ENCODE measurements around the gene CD177. TPM values are rescaled to one million over a fixed set of nuclear protein-coding genes. Genes with fewer than 3 reads are reported as not detected.
"Not testable (repeated sequence)": the region's sequence is repeated elsewhere in the genome, so short reads cannot be mapped to it uniquely, and the experiment has no call there.

The CD177 gene
- polyA plus RNA-seq, 2 of the 4 experiments (the other 2 are of a cell fraction) = 0.03 to 0.05 TPM

DNA sequence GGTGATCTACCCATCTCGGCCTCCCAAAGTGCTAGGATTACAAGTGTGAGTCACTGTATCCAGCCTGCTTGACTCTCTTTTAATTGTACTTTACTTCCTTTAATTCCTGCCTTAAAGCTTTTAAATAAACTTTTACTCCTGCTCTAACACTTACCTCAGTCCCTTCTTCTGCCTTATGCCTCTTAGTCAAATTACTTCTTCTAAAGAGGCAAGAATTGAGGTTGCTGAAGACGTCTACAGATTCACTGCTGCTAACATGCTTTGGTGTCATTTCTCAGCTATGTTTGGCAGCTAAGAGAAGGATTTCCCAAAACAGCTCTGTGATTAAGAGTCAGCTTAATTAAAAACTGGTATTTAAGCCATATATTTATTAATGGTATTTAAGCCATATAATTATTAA is 32.9 kb upstream of the CD177 start:
- Histone ChIP-seq H3K4me1 (no peaks in the 10 kb centered on the region), H3K9me3 (no peaks in the 10 kb centered on the region), H3K4me3 (no peak overlapping the region), H3K27ac (no peak overlapping the region), H3K4me2 (no peak overlapping the region)
- ATAC-seq = no peak
- FAIRE-seq = no peak
- ChIA-PET POLR2A (no interaction called here), CTCF (interaction anchor here (0.9 to 1.3 kb wide), 3 partner anchors 15 to 390 kb away, joined by 3 read pairs; no protein-coding TSS in a partner anchor)
- no peak for DNase-seq (ENCODE audit: low read depth in 1 of 2, low spot score in 1 of 2)
- no peak for TF ChIP-seq CEBPB (IDR thresholded peaks at IDR 0.05)
- no peak for TF ChIP-seq NPAS2 (CRISPR knock-in tag; IDR thresholded peaks at IDR 0.05; ENCODE audit: borderline replicate concordance)
- TF ChIP-seq RNF2 (IDR thresholded peaks at IDR 0.05; ENCODE audit: borderline replicate concordance, low read depth) = no peak
- TF ChIP-seq NFE2L2 (conservative IDR thresholded peaks at IDR 0.05; ENCODE audit: low read length) = no peak
- TF ChIP-seq, protein P1, sequence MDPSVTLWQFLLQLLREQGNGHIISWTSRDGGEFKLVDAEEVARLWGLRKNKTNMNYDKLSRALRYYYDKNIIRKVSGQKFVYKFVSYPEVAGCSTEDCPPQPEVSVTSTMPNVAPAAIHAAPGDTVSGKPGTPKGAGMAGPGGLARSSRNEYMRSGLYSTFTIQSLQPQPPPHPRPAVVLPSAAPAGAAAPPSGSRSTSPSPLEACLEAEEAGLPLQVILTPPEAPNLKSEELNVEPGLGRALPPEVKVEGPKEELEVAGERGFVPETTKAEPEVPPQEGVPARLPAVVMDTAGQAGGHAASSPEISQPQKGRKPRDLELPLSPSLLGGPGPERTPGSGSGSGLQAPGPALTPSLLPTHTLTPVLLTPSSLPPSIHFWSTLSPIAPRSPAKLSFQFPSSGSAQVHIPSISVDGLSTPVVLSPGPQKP (IDR thresholded peaks at IDR 0.05; ENCODE audit: low read depth, low read length) = no peak
- no peak for TF ChIP-seq POLR2AphosphoS2 (conservative IDR thresholded peaks at IDR 0.05; ENCODE audit: low read length)
- no peak for TF ChIP-seq GATA3 (IDR thresholded peaks at IDR 0.05; ENCODE audit: borderline replicate concordance)
- TF ChIP-seq CHD4 (IDR thresholded peaks at IDR 0.05; ENCODE audit: borderline replicate concordance) = no peak
- TF ChIP-seq, protein P2, sequence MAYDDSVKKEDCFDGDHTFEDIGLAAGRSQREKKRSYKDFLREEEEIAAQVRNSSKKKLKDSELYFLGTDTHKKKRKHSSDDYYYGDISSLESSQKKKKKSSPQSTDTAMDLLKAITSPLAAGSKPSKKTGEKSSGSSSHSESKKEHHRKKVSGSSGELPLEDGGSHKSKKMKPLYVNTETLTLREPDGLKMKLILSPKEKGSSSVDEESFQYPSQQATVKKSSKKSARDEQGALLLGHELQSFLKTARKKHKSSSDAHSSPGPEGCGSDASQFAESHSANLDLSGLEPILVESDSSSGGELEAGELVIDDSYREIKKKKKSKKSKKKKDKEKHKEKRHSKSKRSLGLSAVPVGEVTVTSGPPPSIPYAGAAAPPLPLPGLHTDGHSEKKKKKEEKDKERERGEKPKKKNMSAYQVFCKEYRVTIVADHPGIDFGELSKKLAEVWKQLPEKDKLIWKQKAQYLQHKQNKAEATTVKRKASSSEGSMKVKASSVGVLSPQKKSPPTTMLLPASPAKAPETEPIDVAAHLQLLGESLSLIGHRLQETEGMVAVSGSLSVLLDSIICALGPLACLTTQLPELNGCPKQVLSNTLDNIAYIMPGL (CRISPR knock-in tag; IDR thresholded peaks at IDR 0.05; ENCODE audit: borderline replicate concordance) = no peak
- TF ChIP-seq, protein P3, sequence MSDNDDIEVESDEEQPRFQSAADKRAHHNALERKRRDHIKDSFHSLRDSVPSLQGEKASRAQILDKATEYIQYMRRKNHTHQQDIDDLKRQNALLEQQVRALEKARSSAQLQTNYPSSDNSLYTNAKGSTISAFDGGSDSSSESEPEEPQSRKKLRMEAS (IDR thresholded peaks at IDR 0.05) = no peak
- no peak for TF ChIP-seq ZSCAN20 (CRISPR knock-in tag; IDR thresholded peaks at IDR 0.05)
- TF ChIP-seq FOXS1 (CRISPR knock-in tag; IDR thresholded peaks at IDR 0.05) = no peak
- TF ChIP-seq POLR2A (IDR thresholded peaks at IDR 0.05; ENCODE audit: low read length) = no peak
- no peak for TF ChIP-seq TFCP2L1 (CRISPR knock-in tag; IDR thresholded peaks at IDR 0.05)
- TF ChIP-seq, protein P4, sequence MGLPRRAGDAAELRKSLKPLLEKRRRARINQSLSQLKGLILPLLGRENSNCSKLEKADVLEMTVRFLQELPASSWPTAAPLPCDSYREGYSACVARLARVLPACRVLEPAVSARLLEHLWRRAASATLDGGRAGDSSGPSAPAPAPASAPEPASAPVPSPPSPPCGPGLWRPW (IDR thresholded peaks at IDR 0.05) = no peak
- TF ChIP-seq CHD2 (IDR thresholded peaks at IDR 0.05; ENCODE audit: low read length, partially characterized antibody) = no peak
- TF ChIP-seq EP300 (IDR thresholded peaks at IDR 0.05) = no peak
- TF ChIP-seq ZC3H11A (IDR thresholded peaks at IDR 0.05) = no peak
- no peak for TF ChIP-seq MYC (IDR thresholded peaks at IDR 0.05; ENCODE audit: borderline replicate concordance, low read length)
- no peak for TF ChIP-seq NR3C1 (IDR thresholded peaks at IDR 0.05)
- WGBS (ENCODE audit: missing lambda C conversion rate) = 15% methylated on average over 2 of the region's 2 CpGs

DNA sequence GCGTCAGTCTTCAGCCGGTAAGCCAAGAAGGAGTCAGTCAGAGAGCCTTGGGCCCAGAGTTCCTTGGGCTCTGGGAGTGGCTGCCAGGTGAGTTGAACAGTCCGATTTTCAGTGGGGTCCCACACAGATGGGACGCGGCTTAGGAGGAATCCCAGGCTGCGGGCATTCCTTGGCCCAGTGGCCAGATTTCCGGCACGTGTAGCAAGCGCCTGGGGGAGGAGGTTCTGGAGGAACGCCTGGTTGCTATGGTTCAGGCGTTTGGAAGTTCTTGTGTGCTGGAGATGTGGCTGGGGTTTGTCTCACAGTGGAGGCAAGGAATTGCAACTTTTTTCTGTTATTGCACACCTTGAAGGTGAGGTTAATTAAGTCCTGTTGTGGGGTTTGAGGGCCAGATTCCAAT is 26.7 kb upstream of the CD177 start:
- FAIRE-seq; ATAC-seq; H3K27ac ChIP-seq; DNase-seq (ENCODE audit: low read depth in 1 of 2, low spot score in 1 of 2); H3K4me3 ChIP-seq; H3K4me1 ChIP-seq; POLR2A ChIA-PET; H3K4me2 ChIP-seq; H3K9me3 ChIP-seq: not testable (repeated sequence)
- 74% methylated on average over 11 of the region's 11 CpGs for WGBS (ENCODE audit: missing lambda C conversion rate)
- CTCF ChIA-PET = interaction anchor here (1.1 kb wide), 1 partner anchor 9 kb away, joined by 3 read pairs; no protein-coding TSS in a partner anchor

DNA sequence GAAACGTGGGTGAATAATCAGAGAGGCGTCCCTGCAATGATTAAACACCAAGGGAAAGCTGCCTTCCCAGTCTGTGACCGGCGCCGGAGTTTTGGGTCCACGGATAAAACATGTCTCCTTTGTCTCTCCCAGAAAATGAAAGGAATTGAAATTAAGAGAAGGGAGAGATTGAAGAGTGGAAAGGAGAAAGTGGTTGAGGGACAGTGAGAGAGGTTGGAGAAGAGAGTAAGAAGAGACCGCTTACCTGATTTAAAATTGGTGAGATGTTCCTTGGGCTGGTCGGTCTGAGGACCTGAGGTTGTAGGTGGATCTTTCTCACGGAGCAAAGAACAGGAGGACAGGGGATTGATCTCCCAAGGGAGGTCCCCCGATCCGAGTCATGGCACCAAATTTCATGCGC is 24.9 kb upstream of the CD177 start:
- WGBS (ENCODE audit: missing lambda C conversion rate) = 69% methylated on average over 10 of the region's 12 CpGs
- H3K27ac ChIP-seq; H3K4me3 ChIP-seq; H3K4me1 ChIP-seq; ATAC-seq; H3K9me3 ChIP-seq; FAIRE-seq; CTCF ChIA-PET; DNase-seq (ENCODE audit: low read depth in 1 of 2, low spot score in 1 of 2); H3K4me2 ChIP-seq; POLR2A ChIA-PET: not testable (repeated sequence)

DNA sequence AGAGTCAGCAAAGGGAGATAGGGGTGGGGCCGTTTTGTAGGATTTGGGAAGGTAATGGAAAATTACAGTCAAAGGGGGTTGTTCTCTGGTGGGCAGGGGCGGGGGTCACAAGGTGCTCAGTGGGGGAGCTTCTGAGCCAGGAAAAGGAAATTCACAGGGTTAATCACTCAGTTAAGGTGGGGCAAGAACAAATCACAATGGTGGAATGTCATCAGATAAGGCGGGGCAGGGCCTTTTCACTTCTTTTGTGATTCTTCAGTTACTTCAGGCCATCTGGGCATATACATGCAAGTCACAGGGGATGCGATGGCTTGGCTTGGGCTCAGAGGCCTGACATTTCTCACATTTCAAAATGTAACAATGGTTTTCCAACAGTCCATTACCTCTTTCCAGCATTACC is 24.4 kb upstream of the CD177 start:
- H3K4me3 ChIP-seq; H3K4me1 ChIP-seq; DNase-seq (ENCODE audit: low read depth in 1 of 2, low spot score in 1 of 2); ATAC-seq; POLR2A ChIA-PET; H3K9me3 ChIP-seq; FAIRE-seq; H3K4me2 ChIP-seq; H3K27ac ChIP-seq: not testable (repeated sequence)
- WGBS (ENCODE audit: missing lambda C conversion rate) = 63% methylated on average over 4 of the region's 4 CpGs
- CTCF ChIA-PET = interaction anchor here (1.1 kb wide), 1 partner anchor 762 kb away, joined by 3 read pairs; no protein-coding TSS in a partner anchor

Measured in A549 (cell line).